ENCODE measurements around the gene AURKB.

DNA sequence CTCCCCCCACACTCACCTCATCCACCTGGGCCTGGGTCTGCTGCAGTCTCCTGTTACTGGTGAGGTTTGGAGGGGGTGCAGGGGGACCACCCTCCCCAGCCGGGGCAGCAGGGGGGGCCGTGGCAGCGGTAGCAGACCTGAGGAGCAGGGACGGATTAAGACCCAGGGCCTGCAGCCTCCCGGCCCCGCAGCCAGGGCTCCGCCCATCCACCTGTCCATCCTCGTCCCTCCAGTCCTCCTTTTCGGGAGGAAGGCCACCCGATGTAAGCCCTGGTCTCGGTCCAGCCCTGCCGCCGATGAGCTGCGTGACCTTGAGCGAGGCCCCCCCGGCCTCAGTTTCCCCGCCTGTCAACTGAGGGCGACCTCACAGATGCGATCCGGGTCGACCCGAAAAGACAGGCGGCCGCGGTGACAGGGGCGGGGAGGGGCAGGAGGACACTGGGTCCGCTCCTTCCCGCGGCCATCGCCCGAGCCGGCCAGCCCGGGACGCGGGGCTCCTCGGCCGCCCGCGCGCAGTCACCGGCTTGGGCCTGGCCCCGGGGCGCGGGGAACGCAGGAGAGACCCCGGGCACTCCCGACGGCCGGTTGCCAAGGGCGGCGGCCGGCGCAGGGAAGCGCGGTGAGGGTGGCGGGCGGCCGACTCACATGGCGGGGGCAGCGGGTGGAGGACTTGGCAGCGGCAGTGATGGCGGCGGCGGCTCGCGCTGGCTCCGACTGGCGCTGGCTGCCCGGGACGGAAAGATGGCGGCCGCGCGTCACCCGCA lies 48.0 kb downstream of the AURKB start, which contains the start of gene VAMP2:
- no peak for TF ChIP-seq CTCF (IDR thresholded peaks at IDR 0.05; ENCODE audit: low read depth, low read length)
- TF ChIP-seq, protein P1, sequence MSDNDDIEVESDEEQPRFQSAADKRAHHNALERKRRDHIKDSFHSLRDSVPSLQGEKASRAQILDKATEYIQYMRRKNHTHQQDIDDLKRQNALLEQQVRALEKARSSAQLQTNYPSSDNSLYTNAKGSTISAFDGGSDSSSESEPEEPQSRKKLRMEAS (IDR thresholded peaks at IDR 0.05; ENCODE audit: low read depth, low read length) = no peak

All from NB4 (cell line).